Osteoblast (primary cell): ENCODE data around the gene PDE11A. TPM values are rescaled to one million over a fixed set of nuclear protein-coding genes. Genes with fewer than 3 reads are reported as not detected.

ENCODE experiments used
- DNase-seq: peaks from one replicate; pipeline ENCODE4 v3.0.0; 2011; ENCODE audit warnings: low spot score, mixed read lengths; ENCODE audit not compliant: insufficient read length; ENCODE audit errors: missing footprints
- H2AFZ ChIP-seq: 2 replicates; pipeline ENCODE4 v1.6.0; 2011; ENCODE audit warnings: mild to moderate bottlenecking, low read length
- H3K27ac ChIP-seq: 2 replicates; pipeline ENCODE4 v1.5.1; 2011; ENCODE audit warnings: mild to moderate bottlenecking, low read depth, low read length, moderate library complexity
- H3K27me3 ChIP-seq: 2 replicates; pipeline ENCODE4 v1.6.0; 2012; ENCODE audit warnings: mild to moderate bottlenecking, control low read depth, inconsistent platforms, low read length, moderate library complexity; ENCODE audit not compliant: insufficient read depth
- H3K36me3 ChIP-seq: 2 replicates; pipeline ENCODE4 v1.5.1; 2011; ENCODE audit warnings: mild to moderate bottlenecking, low read length, control low read depth, moderate library complexity; ENCODE audit not compliant: insufficient read depth
- H3K4me1 ChIP-seq: 2 replicates; pipeline ENCODE4 v1.5.1; 2011; ENCODE audit warnings: mild to moderate bottlenecking, low read length, control low read depth, moderate library complexity; ENCODE audit not compliant: insufficient read depth
- H3K4me2 ChIP-seq: 2 replicates; pipeline ENCODE4 v1.6.0; 2011; ENCODE audit warnings: mild to moderate bottlenecking, low read length; ENCODE audit not compliant: insufficient read depth
- H3K4me3 ChIP-seq: fragments of 200-600 bp; sonication (generic); 3 replicates; pipeline ENCODE4 v1.5.1; 2012; ENCODE audit warnings: mild to moderate bottlenecking, low read length, inconsistent platforms; ENCODE audit not compliant: insufficient read depth
- H3K79me2 ChIP-seq: 2 replicates; pipeline ENCODE4 v1.6.0; 2012; ENCODE audit warnings: mild to moderate bottlenecking, low read length, control low read depth, inconsistent platforms; ENCODE audit not compliant: insufficient read depth
- H3K9me3 ChIP-seq: 2 replicates; pipeline ENCODE4 v1.5.1; 2011; ENCODE audit warnings: low read depth, low read length, control low read depth
- H4K20me1 ChIP-seq: 2 replicates; pipeline ENCODE4 v1.6.0; 2012; ENCODE audit warnings: mild to moderate bottlenecking, low read length, control low read depth; ENCODE audit not compliant: insufficient read depth
- CTCF ChIP-seq: IDR thresholded peaks from 2 replicates; pipeline ENCODE4 v1.5.1; 2011; ENCODE audit warnings: mild to moderate bottlenecking, low read depth, low read length, moderate library complexity; ENCODE audit errors: extremely low read depth
- total RNA-seq: library from RNA; depleted of rRNA; stranded (reverse); fragments of >200 nt; gene quantifications from 2 replicates; pipeline ENCODE4 v1.2.3, GENCODE V29; 2012

Gene PDE11A
- total RNA-seq, 1 donor: 0.36 TPM

GRCh38 chr2:177692042-177692782, 380.4 kb downstream of the PDE11A start:
- Histone ChIP-seq H2AFZ (no peak overlapping the region), H3K27ac (no peak overlapping the region), H3K4me3 (no peak overlapping the region), H3K4me1 (no peaks in the 10 kb centered on the region), H4K20me1 (no peaks in the 10 kb centered on the region), H3K9me3 (no peaks in the 10 kb centered on the region), H3K79me2 (no peaks in the 10 kb centered on the region), H3K27me3 (no peaks in the 10 kb centered on the region), H3K36me3 (no peaks in the 10 kb centered on the region), H3K4me2 (no peak overlapping the region)
- DNase-seq: peak; percentile 9
- no peak for TF ChIP-seq CTCF

- TF ChIP-seq CTCF: no peak
These were observed 381.4 kb downstream of the PDE11A start for GRCh38 chr2:177691177-177691576.

GRCh38 chr2:177689623-177690022, 383.0 kb downstream of the PDE11A start:
- Histone ChIP-seq H3K36me3 (no peaks in the 10 kb centered on the region), H3K27ac (no peak overlapping the region), H3K79me2 (no peaks in the 10 kb centered on the region), H4K20me1 (no peaks in the 10 kb centered on the region), H3K4me3 (no peak overlapping the region), H3K27me3 (no peaks in the 10 kb centered on the region), H2AFZ (no peak overlapping the region), H3K9me3 (no peaks in the 10 kb centered on the region), H3K4me2 (no peak overlapping the region), H3K4me1 (no peaks in the 10 kb centered on the region)
- TF ChIP-seq CTCF: no peak
- peak; percentile 4 for DNase-seq

More at GRCh38 chr2:177691177-177691576, 381.4 kb downstream of the PDE11A start:
- H3K4me3 ChIP-seq: no peak overlapping the region
- H3K9me3 ChIP-seq: no peaks in the 10 kb centered on the region
- H3K79me2 ChIP-seq: no peaks in the 10 kb centered on the region
- H3K27ac ChIP-seq: no peak overlapping the region
- no peaks in the 10 kb centered on the region for H3K4me1 ChIP-seq
- no peak overlapping the region for H3K4me2 ChIP-seq
- no peaks in the 10 kb centered on the region for H3K36me3 ChIP-seq
- no peaks in the 10 kb centered on the region for H3K27me3 ChIP-seq
- no peaks in the 10 kb centered on the region for H4K20me1 ChIP-seq
- DNase-seq: peak; percentile 3
- H2AFZ ChIP-seq: no peak overlapping the region

- no peaks in the 10 kb centered on the region for H4K20me1 ChIP-seq
- H3K79me2 ChIP-seq: no peaks in the 10 kb centered on the region
- H3K4me3 ChIP-seq: no peak overlapping the region
- H3K9me3 ChIP-seq: no peaks in the 10 kb centered on the region
- no peak for DNase-seq
- no peak overlapping the region for H3K27ac ChIP-seq
- no peak overlapping the region for H2AFZ ChIP-seq
- TF ChIP-seq CTCF: no peak
- H3K27me3 ChIP-seq: no peaks in the 10 kb centered on the region
- no peaks in the 10 kb centered on the region for H3K4me1 ChIP-seq
- H3K4me2 ChIP-seq: no peak overlapping the region
- no peaks in the 10 kb centered on the region for H3K36me3 ChIP-seq
These were observed 383.7 kb downstream of the PDE11A start for GRCh38 chr2:177688844-177689243.
